Breast epithelium (tissue), 3 donors: ENCODE results near the gene RCVRN.

ENCODE experiments used
- CTCF ChIP-seq, 3 donors: fragments of 450-650 bp; IDR thresholded peaks; one replicate each; pipeline ENCODE4 v1.5.1; 2016 to 2017; ENCODE audit warnings: antibody characterized with exemption in 3 of 3, mild to moderate bottlenecking in 3 of 3, moderate library complexity in 3 of 3
- POLR2A ChIP-seq: fragments of 450-650 bp; IDR thresholded peaks from one replicate; pipeline ENCODE4 v1.6.1; 2016; ENCODE audit warnings: antibody characterized with exemption, mild to moderate bottlenecking, moderate library complexity

- TF ChIP-seq CTCF (IDR thresholded peaks at IDR 0.05) (no peak), POLR2A (no peak)
These were observed 44.2 kb downstream of the RCVRN start for GRCh38 chr17:9860851-9861250.
